Panc1 (cell line): ENCODE data around the gene CCL15.

ENCODE experiments used
- POLR2AphosphoS5 ChIP-seq: IDR thresholded peaks from 2 replicates; pipeline ENCODE4 v1.6.1; 2012; ENCODE audit warnings: mild to moderate bottlenecking, low read depth, low read length, moderate library complexity
- SIN3A ChIP-seq: IDR thresholded peaks from 2 replicates; pipeline ENCODE4 v1.6.1; 2012; ENCODE audit warnings: low read depth, mild to moderate bottlenecking, low read length, moderate library complexity, borderline replicate concordance; ENCODE audit not compliant: insufficient read depth
- TF ChIP-seq, protein P1 (sequence below): fragments of 450-650 bp; IDR thresholded peaks from 2 replicates; pipeline ENCODE4 v1.5.1; 2017; ENCODE audit warnings: mild to moderate bottlenecking
- TF ChIP-seq, protein P2 (sequence below), 2 experiments: IDR thresholded peaks; 2 replicates each; pipeline ENCODE4 v1.6.1; 2011 to 2012; ENCODE audit warnings: low read depth in 2 of 2, control low read depth in 1 of 2, low read length in 1 of 2, mild to moderate bottlenecking in 1 of 2, moderate library complexity in 1 of 2; ENCODE audit not compliant: insufficient read depth in 1 of 2

DNA sequence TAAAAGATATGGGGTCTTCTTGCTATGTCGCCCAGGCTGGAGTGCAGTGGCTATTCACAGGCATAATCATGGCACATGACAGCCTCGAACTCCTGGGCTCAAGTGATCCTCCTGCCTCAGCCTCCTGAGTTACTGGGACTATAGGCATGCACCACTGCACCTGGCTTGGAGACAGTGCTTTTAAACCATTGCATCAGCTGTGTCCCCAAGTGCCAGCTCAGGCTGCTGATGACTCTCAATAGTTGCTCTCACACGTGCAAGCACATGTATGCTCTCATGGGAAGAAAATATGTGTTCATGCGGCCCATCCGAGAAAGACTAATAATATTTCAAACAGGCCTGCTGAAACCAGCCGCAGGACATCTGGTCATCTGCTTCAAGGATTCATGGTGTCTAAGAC is 28.8 kb downstream of the CCL15 start:
- TF ChIP-seq, protein P1, sequence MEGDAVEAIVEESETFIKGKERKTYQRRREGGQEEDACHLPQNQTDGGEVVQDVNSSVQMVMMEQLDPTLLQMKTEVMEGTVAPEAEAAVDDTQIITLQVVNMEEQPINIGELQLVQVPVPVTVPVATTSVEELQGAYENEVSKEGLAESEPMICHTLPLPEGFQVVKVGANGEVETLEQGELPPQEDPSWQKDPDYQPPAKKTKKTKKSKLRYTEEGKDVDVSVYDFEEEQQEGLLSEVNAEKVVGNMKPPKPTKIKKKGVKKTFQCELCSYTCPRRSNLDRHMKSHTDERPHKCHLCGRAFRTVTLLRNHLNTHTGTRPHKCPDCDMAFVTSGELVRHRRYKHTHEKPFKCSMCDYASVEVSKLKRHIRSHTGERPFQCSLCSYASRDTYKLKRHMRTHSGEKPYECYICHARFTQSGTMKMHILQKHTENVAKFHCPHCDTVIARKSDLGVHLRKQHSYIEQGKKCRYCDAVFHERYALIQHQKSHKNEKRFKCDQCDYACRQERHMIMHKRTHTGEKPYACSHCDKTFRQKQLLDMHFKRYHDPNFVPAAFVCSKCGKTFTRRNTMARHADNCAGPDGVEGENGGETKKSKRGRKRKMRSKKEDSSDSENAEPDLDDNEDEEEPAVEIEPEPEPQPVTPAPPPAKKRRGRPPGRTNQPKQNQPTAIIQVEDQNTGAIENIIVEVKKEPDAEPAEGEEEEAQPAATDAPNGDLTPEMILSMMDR = no peak
- TF ChIP-seq, protein P2, sequence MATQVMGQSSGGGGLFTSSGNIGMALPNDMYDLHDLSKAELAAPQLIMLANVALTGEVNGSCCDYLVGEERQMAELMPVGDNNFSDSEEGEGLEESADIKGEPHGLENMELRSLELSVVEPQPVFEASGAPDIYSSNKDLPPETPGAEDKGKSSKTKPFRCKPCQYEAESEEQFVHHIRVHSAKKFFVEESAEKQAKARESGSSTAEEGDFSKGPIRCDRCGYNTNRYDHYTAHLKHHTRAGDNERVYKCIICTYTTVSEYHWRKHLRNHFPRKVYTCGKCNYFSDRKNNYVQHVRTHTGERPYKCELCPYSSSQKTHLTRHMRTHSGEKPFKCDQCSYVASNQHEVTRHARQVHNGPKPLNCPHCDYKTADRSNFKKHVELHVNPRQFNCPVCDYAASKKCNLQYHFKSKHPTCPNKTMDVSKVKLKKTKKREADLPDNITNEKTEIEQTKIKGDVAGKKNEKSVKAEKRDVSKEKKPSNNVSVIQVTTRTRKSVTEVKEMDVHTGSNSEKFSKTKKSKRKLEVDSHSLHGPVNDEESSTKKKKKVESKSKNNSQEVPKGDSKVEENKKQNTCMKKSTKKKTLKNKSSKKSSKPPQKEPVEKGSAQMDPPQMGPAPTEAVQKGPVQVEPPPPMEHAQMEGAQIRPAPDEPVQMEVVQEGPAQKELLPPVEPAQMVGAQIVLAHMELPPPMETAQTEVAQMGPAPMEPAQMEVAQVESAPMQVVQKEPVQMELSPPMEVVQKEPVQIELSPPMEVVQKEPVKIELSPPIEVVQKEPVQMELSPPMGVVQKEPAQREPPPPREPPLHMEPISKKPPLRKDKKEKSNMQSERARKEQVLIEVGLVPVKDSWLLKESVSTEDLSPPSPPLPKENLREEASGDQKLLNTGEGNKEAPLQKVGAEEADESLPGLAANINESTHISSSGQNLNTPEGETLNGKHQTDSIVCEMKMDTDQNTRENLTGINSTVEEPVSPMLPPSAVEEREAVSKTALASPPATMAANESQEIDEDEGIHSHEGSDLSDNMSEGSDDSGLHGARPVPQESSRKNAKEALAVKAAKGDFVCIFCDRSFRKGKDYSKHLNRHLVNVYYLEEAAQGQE (IDR thresholded peaks at IDR 0.05; ENCODE audit: insufficient read depth in 1 of 2, low read depth in 2 of 2, low read length in 1 of 2) = no peak
- TF ChIP-seq POLR2AphosphoS5 = no peak
- TF ChIP-seq SIN3A = no peak
